Pancreas (tissue), 10 donors: Measurements from ENCODE around the gene RPL27A. TPM values are rescaled to one million over a fixed set of nuclear protein-coding genes. Genes with fewer than 3 reads are reported as not detected.

Source experiments
- ATAC-seq, 4 donors: fragments of 200-7000 bp; cut with Tn5 transposase; one replicate each; pipeline versions ENCODE4 v1.8.0 to v1.9.1; 2020; ENCODE audit warnings: mild to moderate bottlenecking in 4 of 4, moderate library complexity in 4 of 4
- DNase-seq, 6 donors: peaks; one replicate each; pipeline ENCODE4 v3.0.0-alpha.2; 2020
- FAIRE-seq: peaks from 2 replicates; lab custom pipeline; 2012; peaks lifted over from hg19 to GRCh38; lab: Jason Lieb, UNC
- H3K27ac ChIP-seq, 4 donors: fragments of 200-600 bp; sonication (generic); 1 replicate in 3 of 4; 2 replicates in 1 of 4; pipeline versions ENCODE4 v1.5.0 to v1.8.0; 2020
- H3K27me3 ChIP-seq, 4 donors: fragments of 200-600 bp; one replicate each; pipeline ENCODE4 v1.8.0; 2021
- H3K36me3 ChIP-seq, 3 donors: fragments of 200-600 bp; sonication (generic) in 1 of 3; one replicate each; pipeline versions ENCODE4 v1.5.0 to v1.8.0; 2020 to 2021
- H3K4me1 ChIP-seq, 3 donors: fragments of 200-600 bp; one replicate each; pipeline ENCODE4 v1.8.0; 2021
- H3K4me3 ChIP-seq, 4 donors: fragments of 200-600 bp; sonication (generic) in 2 of 4; one replicate each; pipeline versions ENCODE4 v1.5.0 to v1.8.0; 2020 to 2021
- H3K9me3 ChIP-seq, 4 donors: fragments of 200-600 bp; one replicate each; pipeline ENCODE4 v1.8.0; 2021
- CTCF ChIP-seq, 4 donors: fragments of 200-600 bp; sonication (generic) in 3 of 4; IDR thresholded peaks; one replicate each; pipeline versions ENCODE4 v1.5.0 to v1.8.0; 2021; ENCODE audit warnings: antibody characterized with exemption in 4 of 4
- WGBS, 2 donors: extraction: QIAGEN DNeasy Blood & Tissue Kit; methylation state at CpG; one replicate each; pipeline ENCODE4 v1.1.7; 2013; 5-methylcytosine and 5-hydroxymethylcytosine counted together
- intact Hi-C, 3 donors: fragments of 100-400 bp; cut with DNase I; formaldehyde crosslinking; loops; one replicate each; pipeline versions ENCODE4 v1.11.1 to v1.14.2; 2022
- polyA plus RNA-seq, 2 donors: library from polyadenylated mRNA; stranded (reverse); fragments of 200-250 nt; gene quantifications; one replicate each; pipeline ENCODE4 v1.2.3, GENCODE V29; 2013
- total RNA-seq, 6 donors: library from RNA; stranded (reverse); fragmentation: NEBNext Ultra II Directional in 4 of 6; extraction: Animal tissue kit (Norgen Biotek cat#: 25700) in 4 of 6; gene quantifications; one replicate each; pipeline versions ENCODE4 v1.2.1 to v1.2.4, GENCODE V29; 2021 to 2023
- donor health status: healthy with polysubstance abuse.
- donor health status: DM: no; HTN: no; CAD: no; lungs with moderate emphysema.
- donor health status: DM: no; HTN: no; CAD: no.
- donor health status: control.
- donor health status: control.
- donor health status: Bipolar disorder and iron deficiency.
- donor health status: DM: yes; HTN: yes; CAD: no.
- donor health status: DM: no; HTN: no; CAD: no.
- donor health status: DM: no; HTN: no; CAD: no.
- donor health status: DM: yes; HTN: yes; CAD: no.

Gene RPL27A
- total and polyA plus RNA-seq, 8 donors = 321 to 2,393 (median 619) TPM

- ATAC-seq (no peak), FAIRE-seq (no peak), DNase-seq (no peak)
- 64 to 68% methylated on average over 2 of the region's 2 CpGs for WGBS, 2 donors
- H3K9me3 ChIP-seq = no peaks in the 10 kb centered on the region
- peaks cover 3 to 30% (median 17%) of the 10 kb centered on the region in 3 donors for H3K36me3 ChIP-seq
- H3K27ac ChIP-seq = no peak overlapping the region
- H3K27me3 ChIP-seq = no peaks in the 10 kb centered on the region
- peaks cover 17 to 44% (median 23%) of the 10 kb centered on the region in 3 donors for H3K4me1 ChIP-seq
- intact Hi-C loops = no loop called here
- no peak for TF ChIP-seq CTCF (IDR thresholded peaks at IDR 0.05)
- H3K4me3 ChIP-seq = no peak overlapping the region
Measured at GRCh38 chr11:8685820-8686219, 3.2 kb downstream of the RPL27A start.

- WGBS, 2 donors = 86 to 91% methylated on average over 7 of the region's 7 CpGs
- peaks cover 17 to 44% (median 23%) of the 10 kb centered on the region in 3 donors for H3K4me1 ChIP-seq
- H3K27ac ChIP-seq = no peak overlapping the region
Measured at GRCh38 chr11:8686325-8686724, 3.7 kb downstream of the RPL27A start.

GRCh38 chr11:8688414-8689362 lies 6.1 kb downstream of the RPL27A start:
- 1% methylated on average over 56 of the region's 56 CpGs for WGBS, 2 donors
- intact Hi-C loops = no loop called here
- H3K27ac ChIP-seq = peak overlapping the region; percentile 50 to 77 (median 65)
- H3K4me1 ChIP-seq = peaks cover 17 to 40% (median 21%) of the 10 kb centered on the region in 3 donors
- DNase-seq (peak; percentile 93 to 97 (median 95)), ATAC-seq (peak; percentile 96 to 98 (median 97)), FAIRE-seq (no peak)
- peaks cover 3 to 44% (median 24%) of the 10 kb centered on the region in 3 donors for H3K36me3 ChIP-seq
- no peaks in the 10 kb centered on the region for H3K9me3 ChIP-seq
- peak overlapping the region; percentile 32 to 67 (median 39) for H3K4me3 ChIP-seq
- H3K27me3 ChIP-seq = no peaks in the 10 kb centered on the region
- TF ChIP-seq CTCF (IDR thresholded peaks at IDR 0.05) = no peak

More at GRCh38 chr11:8686325-8686724, 3.7 kb downstream of the RPL27A start:
- H3K36me3 ChIP-seq = peaks cover 3 to 30% (median 17%) of the 10 kb centered on the region in 3 donors
- DNase-seq = no peak
- H3K9me3 ChIP-seq = no peaks in the 10 kb centered on the region
- no peak for TF ChIP-seq CTCF (IDR thresholded peaks at IDR 0.05)
- ATAC-seq = no peak
- FAIRE-seq = no peak
- H3K4me3 ChIP-seq = no peak overlapping the region
- intact Hi-C loops = no loop called here
- H3K27me3 ChIP-seq = no peaks in the 10 kb centered on the region

- H3K9me3 ChIP-seq = no peaks in the 10 kb centered on the region
- no peaks in the 10 kb centered on the region for H3K27me3 ChIP-seq
- ATAC-seq (no peak), FAIRE-seq (no peak), DNase-seq (no peak)
- 88 to 91% methylated on average over 8 of the region's 8 CpGs for WGBS, 2 donors
- intact Hi-C loops = loop anchor here in 1 of 3 donors (10.0 kb wide), 1 partner anchor 115 kb away; no protein-coding TSS in a partner anchor
- peaks cover 2 to 45% (median 33%) of the 10 kb centered on the region in 3 donors for H3K36me3 ChIP-seq
- no peak overlapping the region for H3K4me3 ChIP-seq
- no peak overlapping the region for H3K27ac ChIP-seq
- TF ChIP-seq CTCF (IDR thresholded peaks at IDR 0.05) = no peak
- peaks cover 12 to 29% (median 13%) of the 10 kb centered on the region in 3 donors for H3K4me1 ChIP-seq
Measured at GRCh38 chr11:8689726-8690255, 7.2 kb downstream of the RPL27A start.
